H1 (cell line): ENCODE results near the gene LYL1. TPM values are rescaled to one million over a fixed set of nuclear protein-coding genes. Genes with fewer than 3 reads are reported as not detected.

Source experiments
- CTCF ChIA-PET: fragments of 300-600 bp; sonication (Branson Sonifier 250); formaldehyde crosslinking; loops from one replicate; lab custom pipeline; 2021; ENCODE audit not compliant: partially characterized antibody; lab: Charles Lee
- POLR2A ChIA-PET: fragments of 300-600 bp; sonication (Branson Sonifier 250); formaldehyde crosslinking; loops from one replicate; lab custom pipeline; 2021; ENCODE audit warnings: inconsistent platforms; ENCODE audit not compliant: partially characterized antibody; lab: Charles Lee
- DNase-seq, 2 experiments: peaks; one replicate each; pipeline versions ENCODE4 v3.0.0 to v3.0.0-alpha.2; 2010 to 2022; ENCODE audit warnings: low spot score in 2 of 2, low read depth in 1 of 2, mixed read lengths in 1 of 2
- FAIRE-seq: peaks from 2 replicates; lab custom pipeline; 2011; peaks lifted over from hg19 to GRCh38; lab: Jason Lieb, UNC
- H2AFZ ChIP-seq: 2 replicates; pipeline ENCODE4 v1.8.1; 2012; ENCODE audit warnings: low read length, inconsistent platforms
- H2AK5ac ChIP-seq: 2 replicates; pipeline ENCODE4 v1.6.1; 2013; ENCODE audit warnings: low read depth, low read length
- H2BK120ac ChIP-seq: replicated peaks from 2 replicates; pipeline ENCODE3; 2013; ENCODE audit warnings: low read depth, low read length, inconsistent platforms
- H2BK12ac ChIP-seq: 2 replicates; pipeline ENCODE4 v1.6.1; 2013; ENCODE audit warnings: low read depth, low read length
- H2BK15ac ChIP-seq: 2 replicates; pipeline ENCODE4 v1.6.1; 2013; ENCODE audit warnings: low read length
- H2BK20ac ChIP-seq: 2 replicates; pipeline ENCODE4 v1.6.1; 2013; ENCODE audit warnings: low read length
- H2BK5ac ChIP-seq: 2 replicates; pipeline ENCODE4 v1.6.1; 2013; ENCODE audit warnings: low read depth, low read length
- H3K14ac ChIP-seq: 2 replicates; pipeline ENCODE4 v1.6.1; 2013; ENCODE audit warnings: inconsistent platforms; ENCODE audit not compliant: insufficient read length
- H3K18ac ChIP-seq: 2 replicates; pipeline ENCODE4 v1.6.1; 2013; ENCODE audit warnings: low read length; ENCODE audit errors: extremely low read depth
- H3K23ac ChIP-seq: 2 replicates; pipeline ENCODE4 v1.6.1; 2013; ENCODE audit warnings: inconsistent platforms; ENCODE audit not compliant: insufficient read length
- H3K23me2 ChIP-seq: 2 replicates; pipeline ENCODE4 v1.6.1; 2013; ENCODE audit warnings: low read depth, low read length
- H3K27ac ChIP-seq: 2 replicates; pipeline ENCODE4 v1.6.1; 2011; ENCODE audit warnings: low read depth, low read length, inconsistent platforms
- H3K27me3 ChIP-seq, 4 experiments: replicated peaks in 1 of 4; 1 replicate in 1 of 4; 2 replicates in 3 of 4; pipeline versions ENCODE4 v1.6.1 to v1.8.1; 2011 to 2013; ENCODE audit warnings: low read length in 3 of 4, mild to moderate bottlenecking in 3 of 4, inconsistent platforms in 2 of 4, mixed read lengths in 2 of 4, moderate library complexity in 1 of 4; ENCODE audit not compliant: control insufficient read depth in 3 of 4, insufficient read depth in 3 of 4; ENCODE audit errors: extremely low read depth in 1 of 4
- H3K36me3 ChIP-seq, 4 experiments: 2 replicates each; pipeline versions ENCODE4 v1.6.1 to v1.8.1; 2011 to 2013; ENCODE audit warnings: mild to moderate bottlenecking in 4 of 4, low read length in 3 of 4, moderate library complexity in 2 of 4, control low read depth in 1 of 4, inconsistent platforms in 1 of 4; ENCODE audit not compliant: insufficient read depth in 4 of 4, control insufficient read depth in 2 of 4
- H3K4ac ChIP-seq: replicated peaks from 2 replicates; pipeline ENCODE3; 2013; ENCODE audit warnings: low read length, low read depth, mixed read lengths, inconsistent platforms; ENCODE audit not compliant: insufficient read length
- H3K4me1 ChIP-seq, 4 experiments: replicated peaks in 1 of 4; 1 replicate in 1 of 4; 2 replicates in 3 of 4; pipeline versions ENCODE4 v1.6.1 to v1.8.1; 2011 to 2013; ENCODE audit warnings: low read length in 3 of 4, inconsistent platforms in 2 of 4, mixed read lengths in 1 of 4; ENCODE audit not compliant: insufficient read depth in 4 of 4, control insufficient read depth in 3 of 4
- H3K4me2 ChIP-seq, 2 experiments: 2 replicates each; pipeline versions ENCODE4 v1.6.1 to v1.8.1; 2011 to 2013; ENCODE audit warnings: low read depth in 2 of 2, low read length in 2 of 2, control low read depth in 1 of 2, inconsistent platforms in 1 of 2, mild to moderate bottlenecking in 1 of 2; ENCODE audit not compliant: insufficient read depth in 1 of 2
- H3K4me3 ChIP-seq, 4 experiments: fragments of 200-600, 300-600 bp in 1 of 4; sonication (generic), shearing (Covaris generic), sonication (Bioruptor Twin) in 1 of 4; 2 replicates each; pipeline versions ENCODE4 v1.5.1 to v1.8.1; 2011 to 2016; ENCODE audit warnings: low read length in 4 of 4, low read depth in 3 of 4, control low read depth in 2 of 4, inconsistent platforms in 2 of 4, mild to moderate bottlenecking in 2 of 4, mixed read lengths in 1 of 4, moderate library complexity in 1 of 4; ENCODE audit not compliant: insufficient read depth in 2 of 4; ENCODE audit errors: extremely low read depth in 1 of 4
- H3K56ac ChIP-seq: replicated peaks from 2 replicates; pipeline ENCODE3; 2013; ENCODE audit warnings: low read depth, mild to moderate bottlenecking, mixed read lengths, low read length, inconsistent platforms; ENCODE audit not compliant: insufficient read length
- H3K79me1 ChIP-seq: 2 replicates; pipeline ENCODE4 v1.6.1; 2013; ENCODE audit warnings: low read depth, low read length, control low read depth
- H3K79me2 ChIP-seq, 2 experiments: 2 replicates each; pipeline versions ENCODE4 v1.6.1 to v1.8.1; 2012 to 2013; ENCODE audit warnings: low read length in 2 of 2, mild to moderate bottlenecking in 2 of 2, inconsistent platforms in 1 of 2; ENCODE audit not compliant: insufficient read depth in 2 of 2, control insufficient read depth in 1 of 2
- H3K9ac ChIP-seq, 4 experiments: replicated peaks in 1 of 4; 1 replicate in 1 of 4; 2 replicates in 3 of 4; pipeline versions ENCODE4 v1.6.1 to v1.8.1; 2011 to 2013; ENCODE audit warnings: low read depth in 3 of 4, low read length in 3 of 4, control low read depth in 2 of 4, mild to moderate bottlenecking in 2 of 4, moderate library complexity in 2 of 4, inconsistent platforms in 1 of 4; ENCODE audit errors: extremely low read depth in 1 of 4
- H3K9me3 ChIP-seq, 2 experiments: 2 replicates each; pipeline versions ENCODE4 v1.6.1 to v1.8.1; 2012 to 2013; ENCODE audit warnings: mild to moderate bottlenecking in 2 of 2, moderate library complexity in 2 of 2, control low read depth in 1 of 2, inconsistent platforms in 1 of 2, low read depth in 1 of 2, low read length in 1 of 2, mixed read lengths in 1 of 2; ENCODE audit not compliant: insufficient read depth in 2 of 2
- H4K20me1 ChIP-seq, 2 experiments: replicated peaks in 1 of 2; 2 replicates each; pipeline versions ENCODE3 to v1.8.1; 2011 to 2013; ENCODE audit warnings: inconsistent platforms in 2 of 2, low read length in 2 of 2, mild to moderate bottlenecking in 1 of 2; ENCODE audit not compliant: insufficient read depth in 2 of 2, control insufficient read depth in 1 of 2
- H4K5ac ChIP-seq: 2 replicates; pipeline ENCODE4 v1.6.1; 2013; ENCODE audit warnings: low read length, low read depth, mixed read lengths, inconsistent platforms; ENCODE audit not compliant: insufficient read length
- H4K8ac ChIP-seq: 2 replicates; pipeline ENCODE4 v1.8.0; 2013; ENCODE audit warnings: mild to moderate bottlenecking, moderate library complexity, low read length, inconsistent platforms; ENCODE audit not compliant: insufficient read depth; ENCODE audit errors: extremely low read depth
- H4K91ac ChIP-seq: replicated peaks from 2 replicates; pipeline ENCODE3; 2013; ENCODE audit warnings: low read length, mixed read lengths, inconsistent platforms; ENCODE audit not compliant: insufficient read length
- BACH1 ChIP-seq: IDR thresholded peaks from 2 replicates; pipeline ENCODE4 v1.6.1; 2012; ENCODE audit warnings: low read length, improper control_type of control experiment
- CTCF ChIP-seq, 3 experiments: IDR thresholded peaks; 1 replicate in 2 of 3; 2 replicates in 1 of 3; pipeline versions ENCODE4 v1.5.1 to v1.6.1; 2011; ENCODE audit warnings: low read length in 3 of 3, mild to moderate bottlenecking in 3 of 3, inconsistent platforms in 2 of 3, low read depth in 1 of 3, moderate library complexity in 1 of 3; ENCODE audit not compliant: insufficient read depth in 1 of 3; ENCODE audit errors: control extremely low read depth in 1 of 3
- NRF1 ChIP-seq: IDR thresholded peaks from 2 replicates; pipeline ENCODE4 v1.6.1; 2011; ENCODE audit warnings: mild to moderate bottlenecking, low read depth, low read length, improper control_type of control experiment
- SAP30 ChIP-seq: fragments of 300-600 bp; sonication (generic); IDR thresholded peaks from 2 replicates; pipeline ENCODE4 v1.7.1; 2012; ENCODE audit warnings: low read length, moderate library complexity, mild to moderate bottlenecking, inconsistent platforms; ENCODE audit not compliant: insufficient read depth, insufficient replicate concordance
- SIN3A ChIP-seq, 2 experiments: IDR thresholded peaks in 1 of 2; conservative IDR thresholded peaks in 1 of 2; 2 replicates each; pipeline ENCODE4 v1.6.1; 2011 to 2012; ENCODE audit warnings: low read length in 2 of 2, improper control_type of control experiment in 1 of 2, low read depth in 1 of 2, mild to moderate bottlenecking in 1 of 2
- SP1 ChIP-seq: IDR thresholded peaks from 2 replicates; pipeline ENCODE4 v1.6.1; 2011; ENCODE audit warnings: low read depth, low read length
- TCF12 ChIP-seq: IDR thresholded peaks from 2 replicates; pipeline ENCODE4 v1.6.1; 2011; ENCODE audit warnings: low read depth, mild to moderate bottlenecking, low read length
- YY1 ChIP-seq: IDR thresholded peaks from 2 replicates; pipeline ENCODE4 v1.6.1; 2011; ENCODE audit warnings: low read depth, mild to moderate bottlenecking, low read length
- ZNF274 ChIP-seq: IDR thresholded peaks from 2 replicates; pipeline ENCODE4 v1.7.0; 2012; ENCODE audit warnings: low read length, borderline replicate concordance; ENCODE audit errors: extremely low read depth
- WGBS, 2 experiments: shearing (Covaris generic) in 1 of 2; methylation state at CpG; one replicate each; pipeline versions ENCODE4 v1.1.6 to v1.1.7; 2013 to 2015; ENCODE audit warnings: low lambda C conversion rate in 2 of 2, mixed read lengths in 2 of 2, inconsistent platforms in 1 of 2, low coverage in 1 of 2, missing lambda C conversion rate in 1 of 2; ENCODE audit not compliant: insufficient replicate concordance in 2 of 2, insufficient coverage in 1 of 2, insufficient read length in 1 of 2; ENCODE audit errors: extremely low coverage in 1 of 2, missing lambda C conversion rate in 1 of 2; 5-methylcytosine and 5-hydroxymethylcytosine counted together
- polyA plus RNA-seq, 7 experiments: library from polyadenylated mRNA; depleted of rRNA in 3 of 7; stranded (reverse) in 5 of 7; unstranded in 2 of 7; fragments of >200 nt in 5 of 7; fragments of 200-250 nt in 2 of 7; gene quantifications; 1 replicate in 5 of 7; 2 replicates in 1 of 7; 4 replicates in 1 of 7; pipeline versions ENCODE4 v1.2.1 to v1.2.3, GENCODE V29; 2011 to 2013; ENCODE audit warnings: missing spikeins in 2 of 7, mixed read lengths in 2 of 7
- total RNA-seq: library from RNA; stranded (reverse); fragmentation: NEBNext Ultra II Directional; extraction: Animal tissue kit (Norgen Biotek cat#: 25700); gene quantifications from 2 replicates; pipeline ENCODE4 v1.2.1, GENCODE V29; 2021

The LYL1 gene
- total and polyA plus RNA-seq, 2 of the 8 experiments (the other 6 are each of a cell fraction or from before 2014, with no cell fraction given) = 0.58 to 0.76 TPM

DNA sequence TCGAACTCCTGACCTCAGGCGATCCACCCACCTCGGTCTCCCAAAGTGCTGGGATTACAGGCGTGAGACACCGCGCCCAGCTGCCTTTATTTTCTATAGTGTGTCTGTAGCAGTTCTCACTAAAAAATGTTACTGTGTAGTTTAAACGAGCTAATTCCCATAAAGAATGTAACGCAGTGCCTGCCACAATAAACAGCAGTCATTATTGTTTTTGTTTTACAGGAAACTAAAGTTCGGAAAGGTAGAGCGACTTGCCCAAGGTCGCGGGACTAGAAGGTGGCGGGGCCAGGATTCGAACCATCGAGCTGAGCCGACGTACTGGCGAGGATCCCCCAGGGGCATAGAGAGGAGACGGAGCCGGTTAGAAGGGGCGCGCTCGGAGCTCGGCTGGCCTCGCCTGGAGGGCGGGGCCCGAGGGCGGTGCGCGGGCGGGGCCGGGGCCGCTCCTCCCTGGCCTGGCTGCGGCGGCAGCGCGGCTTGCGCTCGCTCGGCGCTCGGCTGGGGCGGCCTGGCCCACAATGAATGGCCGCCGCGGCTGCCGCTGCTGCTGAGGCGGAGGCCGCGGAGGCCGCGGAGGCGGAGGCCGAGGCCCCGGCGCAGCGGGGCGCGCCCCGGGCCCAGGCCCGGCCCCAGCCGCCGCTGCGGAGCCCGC lies 15.2 kb upstream of the LYL1 start, which contains the start of gene NACC1:
TSS of gene NACC1 (plus strand) at position 493 of the 652 bp plus-strand sequence. CDS start 16,944 bp downstream, outside the sequence.
- Histone ChIP-seq H3K4me2 (peak within 1 kb of the TSS; percentile 81 to 86), H4K5ac (peak within 1 kb of the TSS; percentile 85), H2AFZ (no peak within 1 kb of the TSS), H4K91ac (peak within 1 kb of the TSS; percentile 97), H2BK20ac (no peak within 1 kb of the TSS), H2BK15ac (peak within 1 kb of the TSS; percentile 61; the same call in 1 of the 2 replicates), H3K79me2 (peaks cover 45 to 61% of the 10 kb centered on the region in 2 experiments), H3K4me3 (peak within 1 kb of the TSS; percentile 92 to 100 (median 96)), H2BK120ac (no peak within 1 kb of the TSS), H3K27ac (peak within 1 kb of the TSS; percentile 97), H2BK12ac (peak within 1 kb of the TSS; percentile 97), H3K9me3 (no peaks in the 10 kb centered on the region), H3K4me1 (peaks cover 14 to 36% (median 26%) of the 10 kb centered on the region in 4 experiments), H3K23ac (no peak within 1 kb of the TSS), H3K27me3 (no peaks in the 10 kb centered on the region), H2BK5ac (peak within 1 kb of the TSS; percentile 99), H3K9ac (peak within 1 kb of the TSS; percentile 82 to 99 (median 94)), H4K8ac (peak within 1 kb of the TSS; percentile 98; the same call in 1 of the 2 replicates), H3K4ac (peak within 1 kb of the TSS; percentile 94), H3K23me2 (peaks cover 8% of the 10 kb centered on the region; the same call in 1 of the 2 replicates), H3K36me3 (peaks cover 0 to 14% (median 9%) of the 10 kb centered on the region in 4 experiments; a peak in 6 of 8 replicates), H3K56ac (peak within 1 kb of the TSS; percentile 98), H3K18ac (peak within 1 kb of the TSS; percentile 95), H4K20me1 (peaks cover 38 to 39% of the 10 kb centered on the region in 2 experiments), H3K79me1 (peaks cover 31% of the 10 kb centered on the region), H3K14ac (peak within 1 kb of the TSS; percentile 6), H2AK5ac (0 out of 2 replicates have a peak within 1 kb of the TSS, but pooled peaks have one; percentile 55)
- DNase-seq = peak; percentile 70 to 87
- CTCF ChIA-PET = interaction anchor here (1.0 to 1.4 kb wide), 3 partner anchors 13 to 78 kb away, joined by 3 to 4 read pairs (median 4); no protein-coding TSS in a partner anchor
- FAIRE-seq = no peak
- POLR2A ChIA-PET = interaction anchor here (0.7 to 19.5 kb wide), 17 partner anchors 13 to 227 kb away, joined by 3 to 228 read pairs (median 4); partner anchors contain the start of genes GCDH, IER2, LYL1 and STX10
- 13% methylated on average over 34 of the region's 65 CpGs; no CpG with 5 or more reads in 1 of the 2 experiments for WGBS, 2 experiments
- TF ChIP-seq CTCF (IDR thresholded peaks at IDR 0.05; ENCODE audit: control extremely low read depth in 1 of 3, insufficient read depth in 1 of 3, low read depth in 1 of 3, low read length in 3 of 3) (no peak), ZNF274 (no peak), SAP30 (no peak), SP1 (peak; percentile 79; the same call in 1 of the 2 replicates), YY1 (peak; percentile 90; the same call in 1 of the 2 replicates), TCF12 (no peak), BACH1 (no peak), SIN3A (conservative IDR thresholded peaks at IDR 0.05 in 1 of 2, IDR thresholded peaks at IDR 0.05 in 1 of 2; ENCODE audit: low read depth in 1 of 2, low read length in 2 of 2) (peak in 1 of 2 experiments; percentile 50; a peak in 1 of 4 replicates), NRF1 (no peak)
